ENCODE data around the gene MACROD1. TPM values are rescaled to one million over a fixed set of nuclear protein-coding genes. Genes with fewer than 3 reads are reported as not detected.

The MACROD1 gene
- total RNA-seq, 1 experiment from 2014 or later, result 29.3 TPM

- DNase-seq (ENCODE audit: extremely low read depth, low read depth), result no peak
Measured at GRCh38 chr11:64115531-64116522, 50.1 kb downstream of the MACROD1 start.

GRCh38 chr11:64114231-64114630 is 51.7 kb downstream of the MACROD1 start:
- DNase-seq (ENCODE audit: extremely low read depth, low read depth), result no peak

GRCh38 chr11:64113462-64113780 is 52.5 kb downstream of the MACROD1 start:
- DNase-seq (ENCODE audit: extremely low read depth, low read depth), result no peak

GRCh38 chr11:64112771-64113461 is 53.0 kb downstream of the MACROD1 start:
- DNase-seq (ENCODE audit: extremely low read depth, low read depth), result no peak

GRCh38 chr11:64110465-64111375 is 55.2 kb downstream of the MACROD1 start:
- DNase-seq (ENCODE audit: extremely low read depth, low read depth), result no peak

- DNase-seq (ENCODE audit: extremely low read depth, low read depth), result no peak
Measured at GRCh38 chr11:64109332-64109731, 56.6 kb downstream of the MACROD1 start.

- DNase-seq (ENCODE audit: extremely low read depth, low read depth), result no peak
Measured at GRCh38 chr11:64107303-64107702, 58.6 kb downstream of the MACROD1 start.

GRCh38 chr11:64104632-64105031 is 61.3 kb downstream of the MACROD1 start:
- no peak for DNase-seq (ENCODE audit: extremely low read depth, low read depth)

GRCh38 chr11:64103277-64103985 is 62.5 kb downstream of the MACROD1 start:
- no peak for DNase-seq (ENCODE audit: extremely low read depth, low read depth)

- no peak for DNase-seq (ENCODE audit: extremely low read depth, low read depth)
Measured at GRCh38 chr11:64102005-64102738, 63.7 kb downstream of the MACROD1 start.

- DNase-seq (ENCODE audit: extremely low read depth, low read depth), result no peak
Measured at GRCh38 chr11:64101461-64101860, 64.5 kb downstream of the MACROD1 start.

GRCh38 chr11:64100782-64101353 is 65.0 kb downstream of the MACROD1 start:
- DNase-seq (ENCODE audit: extremely low read depth, low read depth), result no peak

GRCh38 chr11:64100360-64100759 is 65.6 kb downstream of the MACROD1 start:
- no peak for DNase-seq (ENCODE audit: extremely low read depth, low read depth)

GRCh38 chr11:64099436-64099835 is 66.5 kb downstream of the MACROD1 start:
- DNase-seq (ENCODE audit: extremely low read depth, low read depth), result no peak

GRCh38 chr11:64098318-64098831 is 67.5 kb downstream of the MACROD1 start:
- DNase-seq (ENCODE audit: extremely low read depth, low read depth), result no peak

GRCh38 chr11:64097468-64098317 is 68.2 kb downstream of the MACROD1 start:
- no peak for DNase-seq (ENCODE audit: extremely low read depth, low read depth)

GRCh38 chr11:64096835-64097234 is 69.1 kb downstream of the MACROD1 start:
- DNase-seq (ENCODE audit: extremely low read depth, low read depth), result no peak

GRCh38 chr11:64095949-64096348 is 70.0 kb downstream of the MACROD1 start:
- no peak for DNase-seq (ENCODE audit: extremely low read depth, low read depth)

Measured in NCI-H460 (cell line).